ENCODE data around the gene THRB. TPM values are rescaled to one million over a fixed set of nuclear protein-coding genes. Genes with fewer than 3 reads are reported as not detected.

Gene THRB
- total RNA-seq, 1 experiment from 2014 or later, result 9.7 TPM

- no peaks in the 10 kb centered on the region for H3K79me2 ChIP-seq (ENCODE audit: low read depth)
- peaks cover 18% of the 10 kb centered on the region for H3K4me1 ChIP-seq (replicated peaks; ENCODE audit: insufficient read depth)
- POLR2A ChIA-PET (ENCODE audit: unreplicated experiment), result no interaction called here
- intact Hi-C loops (cut with micrococcal nuclease; ENCODE audit: unreplicated experiment), result loop anchor here (1.0 kb wide), 1 partner anchor 14 kb away; no protein-coding TSS in a partner anchor
- H3K4me3 ChIP-seq, result no peak overlapping the region
- peak; percentile 52 to 83 for DNase-seq
- no TSS peak for BruUV-seq (replicated peaks)
- H3F3A ChIP-seq (ENCODE audit: insufficient read depth, low read depth), result peaks cover 3% of the 10 kb centered on the region; the same call in 1 of the 2 replicates
- CTCF ChIA-PET, result interaction anchor here (0.7 kb wide), 1 partner anchor 28 kb away, joined by 9 read pairs; no protein-coding TSS in a partner anchor
- H3K27ac ChIP-seq, result peak overlapping the region; percentile 50
- no peaks in the 10 kb centered on the region for H4K20me1 ChIP-seq (ENCODE audit: insufficient read depth)
- H3K27me3 ChIP-seq (ENCODE audit: insufficient read depth, low read depth), result no peaks in the 10 kb centered on the region
- H2AFZ ChIP-seq, result no peak overlapping the region
- no peaks in the 10 kb centered on the region for H3K9me2 ChIP-seq (ENCODE audit: insufficient read depth)
- H3K4me2 ChIP-seq, result peak overlapping the region; percentile 6; the same call in 1 of the 2 replicates
- TF ChIP-seq, protein P1, sequence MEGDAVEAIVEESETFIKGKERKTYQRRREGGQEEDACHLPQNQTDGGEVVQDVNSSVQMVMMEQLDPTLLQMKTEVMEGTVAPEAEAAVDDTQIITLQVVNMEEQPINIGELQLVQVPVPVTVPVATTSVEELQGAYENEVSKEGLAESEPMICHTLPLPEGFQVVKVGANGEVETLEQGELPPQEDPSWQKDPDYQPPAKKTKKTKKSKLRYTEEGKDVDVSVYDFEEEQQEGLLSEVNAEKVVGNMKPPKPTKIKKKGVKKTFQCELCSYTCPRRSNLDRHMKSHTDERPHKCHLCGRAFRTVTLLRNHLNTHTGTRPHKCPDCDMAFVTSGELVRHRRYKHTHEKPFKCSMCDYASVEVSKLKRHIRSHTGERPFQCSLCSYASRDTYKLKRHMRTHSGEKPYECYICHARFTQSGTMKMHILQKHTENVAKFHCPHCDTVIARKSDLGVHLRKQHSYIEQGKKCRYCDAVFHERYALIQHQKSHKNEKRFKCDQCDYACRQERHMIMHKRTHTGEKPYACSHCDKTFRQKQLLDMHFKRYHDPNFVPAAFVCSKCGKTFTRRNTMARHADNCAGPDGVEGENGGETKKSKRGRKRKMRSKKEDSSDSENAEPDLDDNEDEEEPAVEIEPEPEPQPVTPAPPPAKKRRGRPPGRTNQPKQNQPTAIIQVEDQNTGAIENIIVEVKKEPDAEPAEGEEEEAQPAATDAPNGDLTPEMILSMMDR (conservative IDR thresholded peaks at IDR 0.05), result no peak
- no peak for TF ChIP-seq EZH2 (IDR thresholded peaks at IDR 0.05; ENCODE audit: low read depth)
- H3K36me3 ChIP-seq (ENCODE audit: low read depth), result no peaks in the 10 kb centered on the region
- no peaks in the 10 kb centered on the region for H3K9me3 ChIP-seq (ENCODE audit: insufficient read depth, low read depth)
These were observed 273.6 kb downstream of the THRB start for GRCh38 chr3:24220859-24221657.

- Histone ChIP-seq H3K9me3 (ENCODE audit: insufficient read depth, low read depth) (no peaks in the 10 kb centered on the region), H4K20me1 (ENCODE audit: insufficient read depth) (no peaks in the 10 kb centered on the region), H3F3A (ENCODE audit: insufficient read depth, low read depth) (no peaks in the 10 kb centered on the region; the same call in 1 of the 2 replicates), H3K79me2 (ENCODE audit: low read depth) (no peaks in the 10 kb centered on the region), H3K27ac (no peak overlapping the region), H3K36me3 (ENCODE audit: low read depth) (no peaks in the 10 kb centered on the region), H3K4me2 (no peak overlapping the region), H3K9me2 (ENCODE audit: insufficient read depth) (no peaks in the 10 kb centered on the region), H3K4me1 (replicated peaks; ENCODE audit: insufficient read depth) (peaks cover 8% of the 10 kb centered on the region), H3K27me3 (ENCODE audit: insufficient read depth, low read depth) (no peaks in the 10 kb centered on the region), H3K4me3 (no peak overlapping the region), H2AFZ (no peak overlapping the region)
- no peak for DNase-seq
- POLR2A ChIA-PET (ENCODE audit: unreplicated experiment), result no interaction called here
- intact Hi-C loops (cut with micrococcal nuclease; ENCODE audit: unreplicated experiment), result no loop called here
- TF ChIP-seq, protein P1 (conservative IDR thresholded peaks at IDR 0.05), result no peak
- no peak for TF ChIP-seq EZH2 (IDR thresholded peaks at IDR 0.05; ENCODE audit: low read depth)
- CTCF ChIA-PET, result no interaction called here
- BruUV-seq (replicated peaks), result no TSS peak
These were observed 279.1 kb downstream of the THRB start for GRCh38 chr3:24215502-24215901.

- no TSS peak for BruUV-seq (replicated peaks)
- POLR2A ChIA-PET (ENCODE audit: unreplicated experiment), result no interaction called here
These were observed 283.3 kb downstream of the THRB start for GRCh38 chr3:24211381-24211780.

More at GRCh38 chr3:24211381-24211780, 283.3 kb downstream of the THRB start:
- TF ChIP-seq EZH2 (IDR thresholded peaks at IDR 0.05; ENCODE audit: low read depth), result no peak
- TF ChIP-seq, protein P1 (conservative IDR thresholded peaks at IDR 0.05), result no peak
- Histone ChIP-seq H3K9me2 (ENCODE audit: insufficient read depth) (no peaks in the 10 kb centered on the region), H3K4me2 (no peak overlapping the region), H3K4me3 (no peak overlapping the region), H3K36me3 (ENCODE audit: low read depth) (no peaks in the 10 kb centered on the region), H3K27ac (no peak overlapping the region), H4K20me1 (ENCODE audit: insufficient read depth) (no peaks in the 10 kb centered on the region), H2AFZ (no peak overlapping the region), H3K9me3 (ENCODE audit: insufficient read depth, low read depth) (no peaks in the 10 kb centered on the region), H3F3A (ENCODE audit: insufficient read depth, low read depth) (no peaks in the 10 kb centered on the region), H3K79me2 (ENCODE audit: low read depth) (no peaks in the 10 kb centered on the region), H3K4me1 (replicated peaks; ENCODE audit: insufficient read depth) (no peaks in the 10 kb centered on the region), H3K27me3 (ENCODE audit: insufficient read depth, low read depth) (no peaks in the 10 kb centered on the region)
- intact Hi-C loops (cut with micrococcal nuclease; ENCODE audit: unreplicated experiment), result no loop called here
- no peak for DNase-seq
- CTCF ChIA-PET, result no interaction called here
